Measurements from ENCODE around the gene DND1. TPM values are rescaled to one million over a fixed set of nuclear protein-coding genes. Genes with fewer than 3 reads are reported as not detected.
"Not testable (repeated sequence)": the region's sequence is repeated elsewhere in the genome, so short reads cannot be mapped to it uniquely, and the experiment has no call there.

Gene DND1
- polyA plus RNA-seq, 1 donor (not counting 4 experiments of a cell fraction or from before 2014, with no cell fraction given), result 0.22 TPM

- H3K9me1 ChIP-seq (ENCODE audit: control insufficient read depth, extremely low read depth, insufficient read depth, low read length), result no peaks in the 10 kb centered on the region
- no peaks in the 10 kb centered on the region for H4K20me1 ChIP-seq (ENCODE audit: control insufficient read depth, extremely low read depth, insufficient read depth, low read length)
- no peak overlapping the region for H3K4me3 ChIP-seq (ENCODE audit: control insufficient read depth in 2 of 3, extremely low read depth in 1 of 3, insufficient read depth in 2 of 3, low read depth in 1 of 3, low read length in 3 of 3)
- no peaks in the 10 kb centered on the region for H3K27me3 ChIP-seq (ENCODE audit: control insufficient read depth, extremely low read depth, insufficient read depth, low read length)
- TF ChIP-seq EZH2 (IDR thresholded peaks at IDR 0.05; ENCODE audit: low read length), result no peak
- TF ChIP-seq CTCF (optimal IDR thresholded peaks at IDR 0.05 in 1 of 3, IDR thresholded peaks at IDR 0.05 in 1 of 3, conservative IDR thresholded peaks at IDR 0.05 in 1 of 3; ENCODE audit: extremely low read depth in 1 of 3, insufficient read depth in 2 of 3, low read length in 3 of 3), result no peak
- no peaks in the 10 kb centered on the region for H3K9me3 ChIP-seq (ENCODE audit: control insufficient read depth, low read depth, low read length)
- DNase-seq (ENCODE audit: low read depth, low spot score), result no peak
- H3K9ac ChIP-seq (ENCODE audit: control insufficient read depth, extremely low read depth, insufficient read depth, low read length), result no peak overlapping the region
- H3K36me3 ChIP-seq (ENCODE audit: control insufficient read depth in 2 of 2, extremely low read depth in 1 of 2, insufficient read depth in 2 of 2, low read length in 2 of 2), result peaks cover 3 to 11% of the 10 kb centered on the region in 2 experiments
- no peak overlapping the region for H3K27ac ChIP-seq (ENCODE audit: control insufficient read depth, insufficient read depth, low read length)
- H3K4me2 ChIP-seq (ENCODE audit: control insufficient read depth, extremely low read depth, insufficient read depth, low read depth, low read length), result peak overlapping the region; percentile 58
- dilution Hi-C loops (cut with MboI; ENCODE audit: extremely low pct_ligation_motif_present, low sequenced_read_pairs), result no loop called here
- no peak overlapping the region for H2AFZ ChIP-seq (ENCODE audit: control insufficient read depth, low read length)
- H3K79me2 ChIP-seq (ENCODE audit: control insufficient read depth, insufficient read depth, low read length), result no peaks in the 10 kb centered on the region
- no peak for FAIRE-seq
- peaks cover 4% of the 10 kb centered on the region for H3K4me1 ChIP-seq (ENCODE audit: control insufficient read depth, extremely low read depth, insufficient read depth, low read length)
Observed at GRCh38 chr5:140711794-140712193, 38.4 kb upstream of the DND1 start.

GRCh38 chr5:140710899-140711552 lies 37.6 kb upstream of the DND1 start:
- Histone ChIP-seq H2AFZ (ENCODE audit: control insufficient read depth, low read length) (peak overlapping the region; percentile 71), H3K9me3 (ENCODE audit: control insufficient read depth, low read depth, low read length) (no peaks in the 10 kb centered on the region), H3K9ac (ENCODE audit: control insufficient read depth, extremely low read depth, insufficient read depth, low read length) (peak overlapping the region; percentile 63), H4K20me1 (ENCODE audit: control insufficient read depth, extremely low read depth, insufficient read depth, low read length) (no peaks in the 10 kb centered on the region), H3K9me1 (ENCODE audit: control insufficient read depth, extremely low read depth, insufficient read depth, low read length) (no peaks in the 10 kb centered on the region), H3K36me3 (ENCODE audit: control insufficient read depth in 2 of 2, extremely low read depth in 1 of 2, insufficient read depth in 2 of 2, low read length in 2 of 2) (peaks cover 3 to 17% of the 10 kb centered on the region in 2 experiments), H3K4me1 (ENCODE audit: control insufficient read depth, extremely low read depth, insufficient read depth, low read length) (peaks cover 4% of the 10 kb centered on the region), H3K27ac (ENCODE audit: control insufficient read depth, insufficient read depth, low read length) (peak overlapping the region; percentile 64), H3K4me3 (ENCODE audit: control insufficient read depth in 2 of 3, extremely low read depth in 1 of 3, insufficient read depth in 2 of 3, low read depth in 1 of 3, low read length in 3 of 3) (peak overlapping the region; percentile 50 to 81 (median 79)), H3K4me2 (ENCODE audit: control insufficient read depth, extremely low read depth, insufficient read depth, low read depth, low read length) (peak overlapping the region; percentile 83), H3K27me3 (ENCODE audit: control insufficient read depth, extremely low read depth, insufficient read depth, low read length) (no peaks in the 10 kb centered on the region), H3K79me2 (ENCODE audit: control insufficient read depth, insufficient read depth, low read length) (no peaks in the 10 kb centered on the region)
- dilution Hi-C loops (cut with MboI; ENCODE audit: extremely low pct_ligation_motif_present, low sequenced_read_pairs), result no loop called here
- no peak for TF ChIP-seq CTCF (optimal IDR thresholded peaks at IDR 0.05 in 1 of 3, IDR thresholded peaks at IDR 0.05 in 1 of 3, conservative IDR thresholded peaks at IDR 0.05 in 1 of 3; ENCODE audit: extremely low read depth in 1 of 3, insufficient read depth in 2 of 3, low read length in 3 of 3)
- TF ChIP-seq EZH2 (IDR thresholded peaks at IDR 0.05; ENCODE audit: low read length), result no peak
- peak; percentile 79 for FAIRE-seq
- peak; percentile 93 for DNase-seq (ENCODE audit: low read depth, low spot score)

DNA sequence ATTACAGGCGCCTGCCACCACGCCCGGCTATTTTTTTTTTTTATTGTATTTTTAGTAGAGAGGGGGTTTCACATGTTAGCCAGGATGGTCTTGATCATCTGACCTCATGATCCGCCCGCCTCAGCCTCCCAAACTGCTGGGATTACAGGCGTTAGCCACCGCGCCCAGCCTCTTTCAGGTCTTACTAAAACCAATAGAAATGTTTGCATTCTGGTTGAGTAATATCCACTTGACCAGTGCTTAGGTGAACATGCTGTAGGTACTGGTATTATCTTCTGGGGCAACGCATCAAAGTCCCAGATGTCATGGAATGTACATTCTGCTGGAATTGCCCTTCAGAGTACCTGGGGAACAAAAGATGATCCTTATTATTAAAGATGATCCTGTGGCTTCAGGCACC lies 35.4 kb upstream of the DND1 start:
- FAIRE-seq, result not testable (repeated sequence)

More for the DNA sequence above, 35.4 kb upstream of the DND1 start:
- H2AFZ ChIP-seq (ENCODE audit: control insufficient read depth, low read length); H3K4me2 ChIP-seq (ENCODE audit: control insufficient read depth, extremely low read depth, insufficient read depth, low read depth, low read length); dilution Hi-C loops (cut with MboI; ENCODE audit: extremely low pct_ligation_motif_present, low sequenced_read_pairs); H3K27ac ChIP-seq (ENCODE audit: control insufficient read depth, insufficient read depth, low read length); H3K9me3 ChIP-seq (ENCODE audit: control insufficient read depth, low read depth, low read length); H3K27me3 ChIP-seq (ENCODE audit: control insufficient read depth, extremely low read depth, insufficient read depth, low read length); H4K20me1 ChIP-seq (ENCODE audit: control insufficient read depth, extremely low read depth, insufficient read depth, low read length); H3K4me3 ChIP-seq (ENCODE audit: control insufficient read depth in 2 of 3, extremely low read depth in 1 of 3, insufficient read depth in 2 of 3, low read depth in 1 of 3, low read length in 3 of 3); DNase-seq (ENCODE audit: low read depth, low spot score); H3K9ac ChIP-seq (ENCODE audit: control insufficient read depth, extremely low read depth, insufficient read depth, low read length); H3K9me1 ChIP-seq (ENCODE audit: control insufficient read depth, extremely low read depth, insufficient read depth, low read length); H3K4me1 ChIP-seq (ENCODE audit: control insufficient read depth, extremely low read depth, insufficient read depth, low read length); H3K79me2 ChIP-seq (ENCODE audit: control insufficient read depth, insufficient read depth, low read length): not testable (repeated sequence)
- peaks cover 15 to 25% of the 10 kb centered on the region in 2 experiments for H3K36me3 ChIP-seq (ENCODE audit: control insufficient read depth in 2 of 2, extremely low read depth in 1 of 2, insufficient read depth in 2 of 2, low read length in 2 of 2)
